ENCODE data around the gene XYLT2. TPM values are rescaled to one million over a fixed set of nuclear protein-coding genes. Genes with fewer than 3 reads are reported as not detected.
"Not testable (repeated sequence)": the region's sequence is repeated elsewhere in the genome, so short reads cannot be mapped to it uniquely, and the experiment has no call there.

XYLT2 gene
- total RNA-seq, 1 donor from 2014 or later = 41.0 TPM

GRCh38 chr17:50330151-50330775, 15.7 kb upstream of the XYLT2 start:
- H3K36me3 Mint-ChIP-seq (ENCODE audit: low read depth, unreplicated experiment) = peaks cover 1% of the 10 kb centered on the region
- Histone ChIP-seq H2AFZ (ENCODE audit: low read depth, low read length) (no peak overlapping the region), H3K79me2 (ENCODE audit: insufficient read depth, low read length) (no peaks in the 10 kb centered on the region), H4K20me1 (ENCODE audit: insufficient read depth, low read length) (no peaks in the 10 kb centered on the region), H3K4me2 (ENCODE audit: low read length) (no peak overlapping the region), H3K27me3 (ENCODE audit: insufficient read depth, low read length) (no peaks in the 10 kb centered on the region), H3K9me3 (ENCODE audit: insufficient read depth, low read depth, low read length) (no peaks in the 10 kb centered on the region), H3K9ac (ENCODE audit: low read length) (no peak overlapping the region), H3K36me3 (ENCODE audit: insufficient read depth, low read length) (no peaks in the 10 kb centered on the region), H3K27ac (ENCODE audit: low read depth, low read length) (no peak overlapping the region), H3K4me3 (ENCODE audit: insufficient read depth, low read depth, low read length) (no peak overlapping the region), H3K4me1 (ENCODE audit: insufficient read depth, low read length) (peaks cover 13% of the 10 kb centered on the region)
- DNase-seq (ENCODE audit: low read depth) (no peak), FAIRE-seq (no peak)
- H3K27me3 Mint-ChIP-seq (ENCODE audit: low read depth, unreplicated experiment) = peaks cover 36% of the 10 kb centered on the region
- H3K4me3 Mint-ChIP-seq (ENCODE audit: unreplicated experiment) = no peak overlapping the region
- no peaks in the 10 kb centered on the region for H3K9me3 Mint-ChIP-seq (ENCODE audit: unreplicated experiment)
- H3K27ac Mint-ChIP-seq (ENCODE audit: unreplicated experiment) = no peak overlapping the region
- TF ChIP-seq, protein P1, sequence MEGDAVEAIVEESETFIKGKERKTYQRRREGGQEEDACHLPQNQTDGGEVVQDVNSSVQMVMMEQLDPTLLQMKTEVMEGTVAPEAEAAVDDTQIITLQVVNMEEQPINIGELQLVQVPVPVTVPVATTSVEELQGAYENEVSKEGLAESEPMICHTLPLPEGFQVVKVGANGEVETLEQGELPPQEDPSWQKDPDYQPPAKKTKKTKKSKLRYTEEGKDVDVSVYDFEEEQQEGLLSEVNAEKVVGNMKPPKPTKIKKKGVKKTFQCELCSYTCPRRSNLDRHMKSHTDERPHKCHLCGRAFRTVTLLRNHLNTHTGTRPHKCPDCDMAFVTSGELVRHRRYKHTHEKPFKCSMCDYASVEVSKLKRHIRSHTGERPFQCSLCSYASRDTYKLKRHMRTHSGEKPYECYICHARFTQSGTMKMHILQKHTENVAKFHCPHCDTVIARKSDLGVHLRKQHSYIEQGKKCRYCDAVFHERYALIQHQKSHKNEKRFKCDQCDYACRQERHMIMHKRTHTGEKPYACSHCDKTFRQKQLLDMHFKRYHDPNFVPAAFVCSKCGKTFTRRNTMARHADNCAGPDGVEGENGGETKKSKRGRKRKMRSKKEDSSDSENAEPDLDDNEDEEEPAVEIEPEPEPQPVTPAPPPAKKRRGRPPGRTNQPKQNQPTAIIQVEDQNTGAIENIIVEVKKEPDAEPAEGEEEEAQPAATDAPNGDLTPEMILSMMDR (IDR thresholded peaks at IDR 0.05; ENCODE audit: insufficient read depth, low read depth, low read length) = no peak
- TF ChIP-seq EZH2 (IDR thresholded peaks at IDR 0.05; ENCODE audit: insufficient read depth, low read length) = no peak
- H3K4me1 Mint-ChIP-seq (ENCODE audit: low read depth, unreplicated experiment) = peaks cover 1% of the 10 kb centered on the region

DNA sequence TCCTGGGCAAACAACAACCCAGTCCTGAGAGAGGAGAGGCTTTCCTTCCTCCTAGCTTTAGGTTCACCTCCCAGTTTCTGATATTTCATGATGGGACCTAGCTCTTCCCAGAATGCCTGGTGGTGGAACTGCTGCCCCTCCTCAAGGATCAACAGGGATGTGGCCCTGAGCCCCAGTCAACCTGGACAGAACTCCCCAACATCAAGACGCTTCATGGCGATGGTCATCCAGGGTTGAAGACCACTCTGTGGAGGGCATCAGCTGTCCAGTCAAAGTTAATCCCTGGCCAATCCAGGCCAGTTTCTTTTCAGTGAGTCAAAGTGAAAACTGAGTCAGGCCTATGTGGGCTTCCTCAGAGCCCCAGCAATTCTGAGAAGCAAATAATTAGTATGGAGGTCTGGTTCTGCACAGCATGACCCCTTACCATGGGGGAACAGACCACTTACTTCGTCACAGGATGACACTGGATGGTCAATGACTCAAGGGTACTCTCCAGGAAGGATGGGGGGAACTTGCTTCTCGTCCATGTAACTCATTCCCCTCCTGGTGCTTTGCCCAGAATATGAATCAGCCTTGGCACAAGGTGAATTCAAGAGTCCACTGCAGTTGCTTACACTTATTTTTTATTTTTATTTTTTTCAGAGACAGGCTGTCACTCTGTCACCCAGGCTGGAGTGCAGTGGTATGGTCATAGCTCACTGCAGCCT, 14.7 kb upstream of the XYLT2 start:
- H4K20me1 ChIP-seq (ENCODE audit: insufficient read depth, low read length) = no peaks in the 10 kb centered on the region
- H3K4me1 Mint-ChIP-seq (ENCODE audit: low read depth, unreplicated experiment) = peaks cover 1% of the 10 kb centered on the region
- H3K4me1 ChIP-seq (ENCODE audit: insufficient read depth, low read length) = peaks cover 13% of the 10 kb centered on the region
- H3K27me3 Mint-ChIP-seq (ENCODE audit: low read depth, unreplicated experiment) = peaks cover 32% of the 10 kb centered on the region
- H3K79me2 ChIP-seq (ENCODE audit: insufficient read depth, low read length) = no peaks in the 10 kb centered on the region
- H3K27ac Mint-ChIP-seq (ENCODE audit: unreplicated experiment) = no peak overlapping the region
- no peak for TF ChIP-seq EZH2 (IDR thresholded peaks at IDR 0.05; ENCODE audit: insufficient read depth, low read length)
- TF ChIP-seq, protein P1 (IDR thresholded peaks at IDR 0.05; ENCODE audit: insufficient read depth, low read depth, low read length) = no peak
- H3K9ac ChIP-seq (ENCODE audit: low read length) = peak overlapping the region; percentile 22
- H3K4me3 ChIP-seq (ENCODE audit: insufficient read depth, low read depth, low read length) = no peak overlapping the region
- H3K9me3 Mint-ChIP-seq (ENCODE audit: unreplicated experiment) = no peaks in the 10 kb centered on the region
- peak; percentile 97 for DNase-seq (ENCODE audit: low read depth)
- H3K36me3 ChIP-seq (ENCODE audit: insufficient read depth, low read length) = no peaks in the 10 kb centered on the region
- no peak overlapping the region for H2AFZ ChIP-seq (ENCODE audit: low read depth, low read length)
- no peak overlapping the region for H3K4me3 Mint-ChIP-seq (ENCODE audit: unreplicated experiment)
- H3K36me3 Mint-ChIP-seq (ENCODE audit: low read depth, unreplicated experiment) = peaks cover 1% of the 10 kb centered on the region
- no peaks in the 10 kb centered on the region for H3K9me3 ChIP-seq (ENCODE audit: insufficient read depth, low read depth, low read length)
- peak overlapping the region; percentile 23 for H3K4me2 ChIP-seq (ENCODE audit: low read length)
- H3K27ac ChIP-seq (ENCODE audit: low read depth, low read length) = peak overlapping the region; percentile 65
- no peak for FAIRE-seq
- no peaks in the 10 kb centered on the region for H3K27me3 ChIP-seq (ENCODE audit: insufficient read depth, low read length)

DNA sequence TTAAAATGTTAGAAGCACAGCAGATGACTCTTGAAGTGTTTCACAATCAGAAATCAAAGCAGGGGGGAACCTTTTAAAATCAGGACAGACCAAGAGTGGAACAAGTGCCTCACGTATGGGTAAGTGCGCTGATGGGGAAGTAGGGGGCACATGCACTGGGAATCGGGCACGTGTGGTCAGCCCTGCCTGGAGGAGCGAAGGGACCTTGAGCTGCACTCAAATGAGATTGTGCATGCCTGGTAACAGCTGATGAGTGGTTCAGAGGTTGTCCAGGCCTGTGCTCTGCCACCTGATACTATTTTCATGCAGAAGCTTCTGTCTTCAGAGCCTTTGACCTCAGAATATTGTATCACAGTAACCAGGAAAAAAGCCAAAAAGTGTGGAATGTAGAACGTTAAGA, 13.7 kb upstream of the XYLT2 start:
- Mint-ChIP-seq H3K27ac (ENCODE audit: unreplicated experiment) (no peak overlapping the region), H3K36me3 (ENCODE audit: low read depth, unreplicated experiment) (peaks cover 1% of the 10 kb centered on the region), H3K4me1 (ENCODE audit: low read depth, unreplicated experiment) (peaks cover 1% of the 10 kb centered on the region), H3K27me3 (ENCODE audit: low read depth, unreplicated experiment) (peaks cover 25% of the 10 kb centered on the region), H3K4me3 (ENCODE audit: unreplicated experiment) (no peak overlapping the region), H3K9me3 (ENCODE audit: unreplicated experiment) (no peaks in the 10 kb centered on the region)
- FAIRE-seq (no peak), DNase-seq (ENCODE audit: low read depth) (no peak)
- Histone ChIP-seq H3K4me1 (ENCODE audit: insufficient read depth, low read length) (peaks cover 13% of the 10 kb centered on the region), H3K79me2 (ENCODE audit: insufficient read depth, low read length) (no peaks in the 10 kb centered on the region), H3K36me3 (ENCODE audit: insufficient read depth, low read length) (no peaks in the 10 kb centered on the region), H3K4me3 (ENCODE audit: insufficient read depth, low read depth, low read length) (no peak overlapping the region), H4K20me1 (ENCODE audit: insufficient read depth, low read length) (no peaks in the 10 kb centered on the region), H3K9ac (ENCODE audit: low read length) (no peak overlapping the region), H3K27ac (ENCODE audit: low read depth, low read length) (no peak overlapping the region), H3K9me3 (ENCODE audit: insufficient read depth, low read depth, low read length) (no peaks in the 10 kb centered on the region), H2AFZ (ENCODE audit: low read depth, low read length) (no peak overlapping the region), H3K27me3 (ENCODE audit: insufficient read depth, low read length) (no peaks in the 10 kb centered on the region), H3K4me2 (ENCODE audit: low read length) (no peak overlapping the region)
- TF ChIP-seq EZH2 (IDR thresholded peaks at IDR 0.05; ENCODE audit: insufficient read depth, low read length) = no peak
- TF ChIP-seq, protein P1 (IDR thresholded peaks at IDR 0.05; ENCODE audit: insufficient read depth, low read depth, low read length) = no peak

- H3K4me1 Mint-ChIP-seq (ENCODE audit: low read depth, unreplicated experiment); H3K4me3 ChIP-seq (ENCODE audit: insufficient read depth, low read depth, low read length); H3K27ac ChIP-seq (ENCODE audit: low read depth, low read length); H2AFZ ChIP-seq (ENCODE audit: low read depth, low read length); H3K36me3 ChIP-seq (ENCODE audit: insufficient read depth, low read length); FAIRE-seq; H3K9ac ChIP-seq (ENCODE audit: low read length); H3K79me2 ChIP-seq (ENCODE audit: insufficient read depth, low read length); H3K9me3 ChIP-seq (ENCODE audit: insufficient read depth, low read depth, low read length); H3K9me3 Mint-ChIP-seq (ENCODE audit: unreplicated experiment); DNase-seq (ENCODE audit: low read depth); H3K36me3 Mint-ChIP-seq (ENCODE audit: low read depth, unreplicated experiment); H4K20me1 ChIP-seq (ENCODE audit: insufficient read depth, low read length); H3K4me2 ChIP-seq (ENCODE audit: low read length); H3K4me3 Mint-ChIP-seq (ENCODE audit: unreplicated experiment); H3K27ac Mint-ChIP-seq (ENCODE audit: unreplicated experiment); H3K27me3 ChIP-seq (ENCODE audit: insufficient read depth, low read length): not testable (repeated sequence)
- H3K4me1 ChIP-seq (ENCODE audit: insufficient read depth, low read length) = peaks cover 13% of the 10 kb centered on the region
- peaks cover 25% of the 10 kb centered on the region for H3K27me3 Mint-ChIP-seq (ENCODE audit: low read depth, unreplicated experiment)
Measured at GRCh38 chr17:50333291-50334057, 12.5 kb upstream of the XYLT2 start.

Measured in astrocyte (in vitro differentiated cells and primary cell).